DMS 273 treated with DMSO at 0.1 percent for 48 hours (cell line): ENCODE data around the gene SHISAL2A.

Experiments
- DNase-seq: peaks from one replicate; lab custom pipeline; 2025; lab: John Stamatoyannopoulos, UW

SHISAL2A gene

GRCh38 chr1:52621950-52622349 is 11.0 kb upstream of the SHISAL2A start:
- no peak for DNase-seq

DNA sequence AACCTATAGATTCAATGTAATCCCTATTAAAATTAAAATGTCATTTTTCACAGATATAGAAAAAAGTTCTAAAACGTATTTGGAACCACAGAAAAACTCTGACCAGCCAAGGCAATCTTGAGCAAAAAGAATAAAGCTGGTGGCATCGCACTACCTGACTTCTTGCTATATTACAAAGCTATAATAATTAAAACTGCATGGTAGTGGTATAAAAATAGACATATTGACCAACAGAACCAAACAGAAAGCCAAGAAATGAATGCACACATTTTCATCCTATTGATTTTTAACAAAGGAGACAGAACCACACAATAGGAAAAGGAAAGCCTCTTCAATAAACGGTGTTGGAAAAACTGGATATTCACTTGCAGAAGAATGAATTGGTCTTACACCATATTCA is 9.2 kb upstream of the SHISAL2A start:
- no peak for DNase-seq

DNA sequence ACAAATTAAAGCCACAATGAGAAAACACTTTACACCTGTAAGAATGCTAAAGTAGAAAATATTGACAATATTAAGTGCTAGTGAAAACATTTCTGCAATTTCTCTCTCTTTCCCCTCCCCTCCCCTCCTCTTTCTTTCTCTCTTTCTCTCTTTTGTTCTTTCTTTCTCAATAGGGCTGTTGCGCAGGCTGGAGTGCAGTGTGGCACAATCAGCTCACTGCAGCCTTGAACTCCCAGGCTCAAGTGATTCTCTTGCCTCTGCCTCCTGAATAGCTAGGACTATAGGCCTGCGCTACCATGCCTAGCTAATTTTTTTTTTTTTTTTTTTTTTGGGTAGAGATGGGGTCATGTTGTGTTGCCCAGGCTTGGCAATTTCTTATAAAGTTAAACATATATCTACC is 5.9 kb upstream of the SHISAL2A start:
- no peak for DNase-seq

DNA sequence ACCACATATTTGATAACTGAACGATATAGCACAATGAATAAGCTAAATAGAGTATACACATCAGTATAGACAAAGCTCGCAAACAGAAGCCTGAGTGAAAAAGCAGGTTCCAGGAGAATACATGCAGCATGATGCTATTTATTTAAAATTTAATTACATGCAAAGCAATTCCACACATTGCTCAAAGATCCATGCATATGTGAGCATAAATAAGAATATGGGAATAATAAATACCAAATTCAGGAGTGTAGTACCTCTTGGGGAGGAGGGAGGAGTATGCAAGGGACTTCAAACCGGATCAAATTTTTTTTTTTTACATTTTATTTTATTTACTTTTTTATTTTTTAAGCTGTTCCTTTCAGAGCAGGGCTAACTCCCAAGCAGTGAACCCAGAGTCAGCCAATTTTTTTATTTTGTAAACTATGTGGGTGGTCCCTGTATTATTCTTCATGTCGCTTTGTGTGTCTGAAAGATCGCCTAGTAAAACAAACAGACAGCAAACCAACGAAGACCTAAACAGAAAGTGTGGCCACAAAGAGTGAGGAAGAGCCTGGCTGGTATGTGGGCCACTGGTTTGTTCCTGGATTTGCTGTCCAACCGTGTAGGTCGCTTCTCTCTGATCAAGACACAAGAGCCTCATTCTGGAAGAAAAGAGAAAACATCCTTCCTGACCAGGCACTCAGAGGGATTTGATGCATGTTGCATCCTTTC is 4.2 kb upstream of the SHISAL2A start:
- no peak for DNase-seq

- no peak for DNase-seq
Measured at GRCh38 chr1:52629325-52629643, 3.7 kb upstream of the SHISAL2A start.

GRCh38 chr1:52629667-52630066 is 3.3 kb upstream of the SHISAL2A start:
- no peak for DNase-seq

DNA sequence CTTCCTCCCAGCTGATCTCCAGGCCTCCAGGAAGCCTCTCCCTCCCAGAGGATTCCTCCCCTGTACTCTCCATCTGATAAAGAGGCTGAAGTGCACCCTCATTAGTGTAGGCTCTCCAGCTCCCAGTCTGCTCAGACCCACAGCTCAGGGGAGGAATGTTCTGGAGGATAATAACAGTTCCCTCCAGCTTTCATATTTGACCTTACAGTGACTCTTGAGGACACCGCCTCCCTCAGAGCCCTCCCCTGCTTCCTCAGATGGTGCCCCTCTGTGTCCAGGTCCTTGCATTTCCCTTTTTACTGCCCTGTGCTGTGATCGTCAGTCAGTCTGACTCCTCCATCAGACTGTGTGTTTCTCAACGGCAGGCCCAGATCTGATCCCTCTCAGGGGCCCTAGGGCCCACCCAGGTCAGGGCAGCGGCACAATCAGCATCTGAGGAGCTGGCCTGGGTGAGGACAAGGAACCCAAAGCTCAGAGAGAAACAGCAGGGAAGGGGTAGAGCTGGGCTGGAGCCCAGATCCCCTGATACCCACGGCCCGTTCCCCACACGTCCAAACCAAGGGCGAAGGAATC is 1.1 kb upstream of the SHISAL2A start:
- no peak for DNase-seq

DNA sequence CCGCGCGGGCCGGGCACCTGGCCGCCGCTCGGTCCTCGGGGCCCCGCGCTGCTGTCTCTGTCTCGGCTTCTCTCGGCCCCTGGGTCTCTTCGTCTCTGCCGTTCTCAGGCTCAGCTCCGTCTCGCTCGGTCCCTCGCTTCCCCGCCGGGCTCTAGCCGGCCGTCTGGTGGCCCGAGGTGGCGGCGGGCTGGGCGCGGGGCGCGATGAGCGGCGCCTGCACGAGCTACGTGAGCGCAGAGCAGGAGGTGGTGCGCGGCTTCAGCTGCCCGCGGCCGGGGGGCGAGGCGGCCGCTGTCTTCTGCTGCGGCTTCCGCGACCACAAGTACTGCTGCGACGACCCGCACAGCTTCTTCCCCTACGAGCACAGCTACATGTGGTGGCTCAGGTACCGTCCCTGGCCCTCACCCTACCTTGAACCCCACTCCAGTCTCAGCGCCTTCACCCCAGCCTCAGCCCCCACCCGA is 355 bp downstream of the SHISAL2A start:
- no peak for DNase-seq

DNA sequence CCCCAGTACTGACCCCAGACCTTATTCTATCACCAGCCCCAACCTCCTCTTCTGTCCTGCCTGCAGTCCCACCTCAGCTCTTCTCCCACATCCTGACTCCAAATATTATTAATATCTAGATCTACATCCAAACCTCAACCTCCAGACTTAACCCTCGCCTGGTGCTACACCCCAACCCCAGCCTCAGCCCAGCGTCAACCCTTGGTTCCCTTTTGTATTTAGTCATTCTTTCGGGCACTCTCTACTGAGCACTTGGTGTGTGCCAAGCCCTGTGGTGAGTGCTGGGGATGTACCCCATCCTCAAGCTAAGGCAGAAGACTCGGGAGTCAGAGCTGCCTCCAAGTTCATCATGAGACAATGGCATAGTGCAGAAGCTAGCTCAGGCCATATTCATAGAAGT is 1.1 kb downstream of the SHISAL2A start:
- DNase-seq, result no peak

- DNase-seq, result no peak
Measured at GRCh38 chr1:52635321-52636089, 2.5 kb downstream of the SHISAL2A start.

DNA sequence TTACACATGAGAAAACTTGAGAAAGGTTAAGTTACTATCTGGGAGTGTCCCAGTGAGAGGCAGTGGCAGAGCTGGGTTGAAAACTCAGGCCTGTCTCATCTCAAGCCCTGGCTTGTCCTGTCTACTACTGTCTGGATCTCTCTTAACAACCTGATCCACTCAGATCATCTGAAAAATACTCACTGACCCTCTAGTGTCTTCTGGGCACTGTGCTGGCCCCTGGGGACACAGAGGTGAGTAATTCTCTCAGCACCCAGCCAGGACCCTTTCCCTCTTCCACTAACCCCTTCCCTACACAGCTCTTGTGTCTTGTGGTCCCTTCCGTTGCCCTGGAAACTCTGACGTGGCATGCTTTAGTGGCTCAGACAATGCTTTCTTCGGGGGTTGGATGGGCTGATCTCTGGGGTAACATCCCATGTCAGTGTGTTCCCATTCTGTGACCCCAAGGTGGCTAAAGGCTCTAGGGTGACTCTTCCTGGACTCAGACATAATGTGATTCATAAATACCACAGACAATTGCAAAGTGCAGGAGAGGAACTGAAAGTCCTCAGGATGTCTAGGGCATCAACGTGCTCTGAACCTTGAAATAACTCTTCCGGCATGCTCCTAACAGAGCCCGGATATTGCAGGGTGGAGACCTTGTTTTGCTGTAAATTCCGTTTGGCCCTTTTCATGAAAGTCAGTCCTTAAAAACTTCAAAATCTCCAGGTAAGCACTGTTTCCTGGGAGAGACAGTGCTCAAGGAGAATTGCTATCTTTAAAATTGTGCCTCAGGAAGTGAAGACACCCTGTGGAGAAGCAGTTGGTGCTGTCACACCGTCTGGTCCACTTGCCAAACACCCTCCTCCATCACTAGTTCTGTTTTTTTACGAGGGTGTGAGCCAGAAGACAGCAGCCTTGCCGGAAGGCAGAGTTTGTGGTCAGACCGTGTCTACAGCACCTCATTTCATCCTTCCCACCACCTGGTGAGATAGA is 4.0 kb downstream of the SHISAL2A start:
- no peak for DNase-seq

DNA sequence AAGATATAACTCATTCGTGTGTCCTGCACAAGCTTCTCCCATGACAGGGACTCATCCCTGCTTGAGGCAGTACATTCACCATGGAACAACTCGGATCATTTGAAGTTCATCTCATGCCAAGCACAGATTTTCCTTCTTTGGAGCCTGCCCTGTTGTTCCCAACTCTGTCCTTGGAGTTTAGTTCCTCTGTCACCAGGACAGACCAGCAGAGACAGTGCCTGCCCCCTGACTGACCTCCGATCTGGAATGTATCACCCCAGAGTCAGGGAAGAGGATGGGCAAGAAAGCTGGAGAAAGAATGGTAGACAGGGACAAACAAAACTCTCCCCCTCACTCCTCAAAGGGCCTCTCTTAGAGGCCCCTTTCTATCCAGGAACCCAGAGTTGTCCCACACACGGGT is 5.0 kb downstream of the SHISAL2A start:
- no peak for DNase-seq

GRCh38 chr1:52640697-52641096 is 7.7 kb downstream of the SHISAL2A start:
- peak; percentile 27 for DNase-seq

- no peak for DNase-seq
Measured at GRCh38 chr1:52641307-52641706, 8.3 kb downstream of the SHISAL2A start.

DNA sequence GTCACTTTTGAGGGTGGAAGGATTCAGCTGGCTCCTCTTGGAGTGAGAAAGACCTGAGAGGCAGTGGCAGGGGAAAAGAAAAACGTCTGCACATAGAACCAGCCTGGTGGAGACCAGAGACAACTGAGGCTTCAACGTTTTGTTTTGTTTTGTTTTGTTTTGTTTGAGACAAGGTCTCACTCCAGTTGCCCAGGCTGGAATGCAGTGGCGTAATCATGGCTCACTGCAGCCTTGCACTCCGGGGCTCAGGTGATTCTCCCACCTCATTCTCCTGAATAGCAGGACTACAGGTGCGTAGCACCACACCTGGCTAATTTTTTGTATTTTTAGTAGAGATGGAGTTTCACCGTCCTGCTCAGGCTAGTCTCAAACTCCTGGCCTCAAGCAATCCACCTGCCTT is 12.3 kb downstream of the SHISAL2A start:
- no peak for DNase-seq

DNA sequence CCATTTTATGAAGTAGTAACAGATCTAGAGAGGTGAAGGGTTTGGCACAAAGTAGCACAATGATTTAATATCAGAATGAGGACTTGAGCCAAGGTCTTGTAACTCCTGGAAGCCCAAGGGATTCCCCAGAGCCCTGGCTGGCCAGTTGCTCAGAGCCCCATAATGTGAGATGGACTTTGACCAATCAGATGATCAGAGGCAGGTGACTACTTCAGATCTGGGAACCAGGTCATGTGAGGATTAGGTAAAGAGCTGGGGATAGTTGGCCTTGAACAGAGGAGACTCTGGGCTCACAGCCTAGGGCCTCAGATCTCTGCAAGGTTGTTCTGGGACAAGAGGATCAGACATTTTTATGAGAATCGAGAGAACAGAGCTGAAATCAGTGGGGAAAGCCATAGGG is 18.9 kb downstream of the SHISAL2A start:
- DNase-seq, result no peak

DNA sequence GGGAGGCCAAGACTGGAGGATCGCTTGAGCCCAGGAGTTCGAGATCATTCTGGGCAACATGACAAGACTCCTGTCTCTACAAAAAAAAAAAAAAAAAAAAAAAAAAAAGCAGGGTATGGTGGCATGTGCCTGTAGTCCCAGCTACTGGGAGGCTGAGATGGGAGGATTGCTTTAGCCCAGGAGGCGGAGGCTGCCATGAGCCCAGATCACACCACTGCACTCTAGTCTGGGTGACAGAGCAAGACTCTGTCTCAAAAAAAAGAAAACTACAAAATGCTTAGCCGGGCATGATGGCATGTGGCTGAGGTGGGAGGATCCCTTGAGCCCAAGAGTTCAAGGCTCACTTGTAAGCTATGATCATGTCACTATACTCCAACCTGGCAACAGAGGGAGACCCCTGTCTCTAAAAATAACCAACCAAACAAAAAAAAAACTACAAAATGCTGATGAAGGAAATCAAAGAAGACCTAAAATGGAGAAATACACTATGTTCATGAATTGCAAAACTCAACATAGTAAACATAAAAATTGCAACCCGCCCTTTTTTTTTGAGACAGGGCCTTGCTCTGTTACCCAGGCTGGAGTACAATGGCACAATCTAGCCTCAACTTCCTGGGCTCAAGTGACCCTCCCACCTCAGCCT is 20.4 kb downstream of the SHISAL2A start:
- no peak for DNase-seq

DNA sequence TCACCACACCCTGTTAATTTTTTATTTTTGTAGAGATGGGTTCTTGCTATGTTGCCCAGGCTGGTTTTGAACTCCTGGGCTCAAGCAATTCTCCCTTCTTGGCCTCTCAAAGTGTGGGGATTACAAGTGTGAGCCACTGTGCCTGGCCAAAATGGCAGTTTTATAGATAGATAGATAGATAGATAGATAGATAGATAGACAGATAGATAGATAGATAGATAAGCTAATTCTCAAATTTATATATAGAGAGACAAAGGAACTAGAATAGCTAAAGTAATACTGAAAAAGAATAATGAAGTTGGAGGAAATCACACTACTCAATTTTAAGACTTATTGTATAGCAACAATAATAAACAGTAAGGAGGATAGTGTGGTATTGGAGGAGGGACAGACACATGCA is 21.1 kb downstream of the SHISAL2A start:
- no peak for DNase-seq

DNA sequence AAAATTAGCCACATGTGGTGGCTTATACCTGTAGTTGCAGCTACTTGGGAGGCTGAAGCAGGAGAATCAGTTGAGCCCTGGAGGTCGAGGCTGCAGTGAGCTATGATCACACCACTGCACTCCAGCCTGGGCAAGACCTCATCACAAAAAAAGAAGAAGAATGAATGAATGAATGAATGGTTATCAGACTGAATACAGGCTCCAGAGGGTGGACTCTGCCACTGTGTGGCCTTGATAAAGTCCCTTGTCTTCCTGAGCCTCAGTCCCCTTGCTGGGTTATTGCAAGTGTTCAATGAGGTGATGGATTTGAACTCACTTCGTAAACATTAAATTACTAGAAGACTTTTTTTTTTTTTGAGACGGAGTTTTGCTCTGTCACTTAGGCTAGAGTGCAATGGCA is 24.7 kb downstream of the SHISAL2A start:
- no peak for DNase-seq

- no peak for DNase-seq
Measured at GRCh38 chr1:52658795-52659194, 25.8 kb downstream of the SHISAL2A start.

DNA sequence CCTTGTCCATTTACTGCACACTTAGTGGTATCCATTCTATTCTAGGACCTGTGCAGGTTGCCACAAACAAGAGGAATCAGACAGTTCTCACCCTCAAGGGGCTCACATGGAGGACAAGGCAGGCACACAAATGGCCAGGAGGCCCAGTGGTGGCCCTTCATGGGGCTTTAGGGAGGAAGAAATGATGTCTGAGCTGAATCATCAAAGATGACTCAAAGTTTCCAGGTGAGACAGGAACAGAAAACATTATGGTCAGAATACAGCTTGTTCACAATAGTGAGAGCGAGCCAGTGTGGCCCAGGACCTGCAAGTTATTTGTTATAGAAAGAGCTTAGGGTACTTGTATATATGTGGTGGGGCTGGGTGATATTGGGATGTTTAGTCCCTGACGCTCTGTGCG is 26.4 kb downstream of the SHISAL2A start:
- DNase-seq, result no peak
